Endothelial cell (in vitro differentiated cells): ENCODE results near the gene AREL1. TPM values are rescaled to one million over a fixed set of nuclear protein-coding genes. Genes with fewer than 3 reads are reported as not detected.

Experiments used
- DNase-seq: peaks from one replicate; pipeline ENCODE4 v3.0.0; 2021; ENCODE audit warnings: low spot score
- H3K27ac Mint-ChIP-seq: one replicate; pipeline ENCODE4 v1.8.0; 2021; ENCODE audit warnings: mixed read lengths, inconsistent platforms; ENCODE audit not compliant: unreplicated experiment
- H3K27me3 Mint-ChIP-seq: one replicate; pipeline ENCODE4 v1.8.0; 2021; ENCODE audit warnings: mild to moderate bottlenecking, moderate library complexity, mixed read lengths, inconsistent platforms; ENCODE audit not compliant: unreplicated experiment
- H3K36me3 Mint-ChIP-seq: one replicate; pipeline ENCODE4 v1.8.0; 2021; ENCODE audit warnings: mild to moderate bottlenecking, low read depth, mixed read lengths, inconsistent platforms; ENCODE audit not compliant: unreplicated experiment
- H3K4me1 Mint-ChIP-seq: one replicate; pipeline ENCODE4 v1.8.0; 2021; ENCODE audit warnings: mild to moderate bottlenecking, mixed read lengths, inconsistent platforms; ENCODE audit not compliant: unreplicated experiment
- H3K4me3 Mint-ChIP-seq: one replicate; pipeline ENCODE4 v1.8.0; 2021; ENCODE audit warnings: mild to moderate bottlenecking, mixed read lengths, inconsistent platforms; ENCODE audit not compliant: unreplicated experiment
- H3K9me3 Mint-ChIP-seq: one replicate; pipeline ENCODE4 v1.8.0; 2021; ENCODE audit warnings: mixed read lengths, inconsistent platforms; ENCODE audit not compliant: unreplicated experiment
- CTCF ChIP-seq: fragments of 200-600 bp; sonication (generic); IDR thresholded peaks from one replicate; pipeline ENCODE4 v1.5.0; 2021; ENCODE audit warnings: antibody characterized with exemption; ENCODE audit not compliant: unreplicated experiment
- total RNA-seq: library from RNA; stranded (reverse); fragmentation: NEBNext Ultra II Directional; extraction: Animal tissue kit (Norgen Biotek cat#: 25700); gene quantifications from one replicate; pipeline ENCODE4 v1.2.1, GENCODE V29; 2021; ENCODE audit not compliant: unreplicated experiment

The AREL1 gene
- total RNA-seq, 1 donor from 2014 or later, result 41.6 TPM

- no peak for DNase-seq
- no peaks in the 10 kb centered on the region for H3K9me3 Mint-ChIP-seq
- H3K4me1 Mint-ChIP-seq, result peaks cover 13% of the 10 kb centered on the region
- no peak for TF ChIP-seq CTCF
- H3K4me3 Mint-ChIP-seq, result no peak overlapping the region
- no peak overlapping the region for H3K27ac Mint-ChIP-seq
- peaks cover 7% of the 10 kb centered on the region for H3K36me3 Mint-ChIP-seq
- peaks cover 2% of the 10 kb centered on the region for H3K27me3 Mint-ChIP-seq
These were observed 65.7 kb downstream of the AREL1 start for GRCh38 chr14:74647061-74647677.

- no peak for DNase-seq
- peak overlapping the region; percentile 39 for H3K27ac Mint-ChIP-seq
- peaks cover 13% of the 10 kb centered on the region for H3K4me1 Mint-ChIP-seq
- H3K27me3 Mint-ChIP-seq, result peaks cover 6% of the 10 kb centered on the region
- H3K36me3 Mint-ChIP-seq, result peaks cover 4% of the 10 kb centered on the region
- no peak for TF ChIP-seq CTCF
- H3K4me3 Mint-ChIP-seq, result no peak overlapping the region
- H3K9me3 Mint-ChIP-seq, result no peaks in the 10 kb centered on the region
These were observed 67.0 kb downstream of the AREL1 start for GRCh38 chr14:74645756-74646470.

GRCh38 chr14:74645244-74645643 lies 67.6 kb downstream of the AREL1 start:
- no peak for TF ChIP-seq CTCF
- no peaks in the 10 kb centered on the region for H3K9me3 Mint-ChIP-seq
- H3K4me3 Mint-ChIP-seq, result no peak overlapping the region
- peaks cover 4% of the 10 kb centered on the region for H3K36me3 Mint-ChIP-seq
- H3K27ac Mint-ChIP-seq, result peak overlapping the region; percentile 39
- H3K4me1 Mint-ChIP-seq, result peaks cover 10% of the 10 kb centered on the region
- no peak for DNase-seq
- peaks cover 6% of the 10 kb centered on the region for H3K27me3 Mint-ChIP-seq

GRCh38 chr14:74641601-74642391 lies 71.1 kb downstream of the AREL1 start:
- no peak for DNase-seq
- Mint-ChIP-seq H3K4me3 (no peak overlapping the region), H3K36me3 (no peaks in the 10 kb centered on the region), H3K9me3 (no peaks in the 10 kb centered on the region), H3K4me1 (peaks cover 14% of the 10 kb centered on the region), H3K27me3 (peaks cover 6% of the 10 kb centered on the region), H3K27ac (no peak overlapping the region)
- TF ChIP-seq CTCF, result no peak
